HG03175 (cell line): ENCODE data around the gene CACNA2D1.
"Not testable (repeated sequence)": the region's sequence is repeated elsewhere in the genome, so short reads cannot be mapped to it uniquely, and the experiment has no call there.

Source experiments
- ATAC-seq: cut with Tn5 transposase; IDR thresholded peaks from one replicate; pipeline ENCODE4 v1.9.1; 2021; ENCODE audit warnings: mild to moderate bottlenecking, moderate library complexity; ENCODE audit not compliant: unreplicated experiment

Gene CACNA2D1

GRCh38 chr7:82434275-82435022 lies 9.1 kb downstream of the CACNA2D1 start:
- no peak for ATAC-seq

- no peak for ATAC-seq
These were observed 10.1 kb downstream of the CACNA2D1 start for GRCh38 chr7:82433507-82433906.

DNA sequence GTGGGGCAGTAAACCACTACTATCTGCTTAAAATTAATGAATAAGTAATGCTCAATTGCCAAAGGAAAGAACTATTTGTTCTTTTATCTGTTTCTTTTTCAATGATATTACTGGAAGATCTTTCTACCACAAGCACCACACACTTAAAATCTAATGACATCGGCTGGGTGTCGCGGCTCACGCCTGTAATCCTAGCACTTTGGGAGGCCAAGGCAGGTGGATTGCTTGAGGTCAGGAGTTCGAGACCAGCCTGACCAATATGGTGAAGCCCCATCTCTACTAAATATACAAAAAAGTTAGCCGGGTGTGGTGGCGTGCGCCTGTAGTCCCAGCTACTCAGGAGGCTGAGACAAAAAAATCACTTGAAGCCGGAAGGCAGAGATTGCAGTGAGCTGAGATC lies 10.8 kb downstream of the CACNA2D1 start:
- ATAC-seq = not testable (repeated sequence)

GRCh38 chr7:82430500-82431465 lies 12.8 kb downstream of the CACNA2D1 start:
- ATAC-seq = no peak

DNA sequence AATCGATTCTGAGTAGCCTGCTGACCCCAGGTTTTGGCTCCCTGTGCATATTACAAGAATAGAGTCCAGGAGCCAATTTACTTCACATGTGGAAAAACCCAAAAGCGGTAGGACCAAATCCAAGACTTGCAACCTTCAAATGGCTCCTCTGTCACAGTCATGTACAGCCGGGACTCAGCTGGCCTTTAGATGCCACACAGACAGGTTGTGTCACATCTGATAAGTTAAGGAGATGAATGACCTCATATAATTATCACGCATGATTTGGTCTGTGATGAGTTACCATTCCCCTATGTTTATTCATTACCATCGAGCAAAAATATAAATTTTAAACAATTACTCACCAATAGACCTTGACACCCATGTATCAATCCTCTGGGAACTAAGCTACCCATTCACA lies 14.2 kb downstream of the CACNA2D1 start:
- ATAC-seq = no peak

- no peak for ATAC-seq
These were observed 15.2 kb downstream of the CACNA2D1 start for GRCh38 chr7:82428186-82428961.

- ATAC-seq = no peak
These were observed 20.1 kb downstream of the CACNA2D1 start for GRCh38 chr7:82423446-82423845.

DNA sequence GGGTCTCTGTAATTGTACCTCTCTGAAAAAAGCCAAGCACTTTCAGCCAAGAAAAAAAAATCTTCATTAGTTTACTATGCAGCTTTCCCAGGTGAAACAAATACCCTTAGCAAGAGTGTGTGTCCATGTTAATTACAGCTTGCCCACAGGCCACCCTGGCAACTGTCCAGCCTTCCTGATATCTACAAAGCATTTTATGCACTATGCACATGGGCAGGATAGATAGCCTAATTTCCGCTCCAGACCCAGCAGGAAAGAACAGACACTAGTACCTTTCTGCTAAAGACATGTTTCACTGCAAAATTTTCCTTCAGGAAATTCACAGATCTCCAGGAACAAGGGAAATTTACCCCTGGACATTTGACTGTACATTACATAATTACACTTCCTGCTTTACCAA lies 24.4 kb downstream of the CACNA2D1 start:
- ATAC-seq = no peak

- no peak for ATAC-seq
These were observed 25.7 kb downstream of the CACNA2D1 start for GRCh38 chr7:82417898-82418297.

GRCh38 chr7:82416402-82416801 lies 27.2 kb downstream of the CACNA2D1 start:
- no peak for ATAC-seq

GRCh38 chr7:82414389-82414788 lies 29.2 kb downstream of the CACNA2D1 start:
- no peak for ATAC-seq

- ATAC-seq = no peak
These were observed 30.3 kb downstream of the CACNA2D1 start for GRCh38 chr7:82413237-82413636.

DNA sequence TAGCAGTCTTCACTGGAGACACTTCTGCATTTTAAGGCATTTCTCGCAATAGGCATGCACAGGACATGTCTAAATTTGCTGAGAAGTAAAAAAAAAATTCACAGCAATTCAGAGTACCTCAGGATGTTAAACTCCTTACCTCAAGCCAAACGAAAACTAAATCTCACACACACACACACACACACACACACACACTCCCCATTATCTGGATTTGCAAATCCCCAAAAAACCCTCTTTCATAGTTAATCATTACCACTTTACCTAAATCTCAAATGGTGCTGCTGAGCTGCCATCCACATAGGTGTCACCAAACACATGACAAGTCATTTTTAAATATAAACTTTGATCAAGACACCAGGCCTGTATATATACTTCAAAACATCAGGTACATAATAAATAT lies 31.8 kb downstream of the CACNA2D1 start:
- no peak for ATAC-seq

DNA sequence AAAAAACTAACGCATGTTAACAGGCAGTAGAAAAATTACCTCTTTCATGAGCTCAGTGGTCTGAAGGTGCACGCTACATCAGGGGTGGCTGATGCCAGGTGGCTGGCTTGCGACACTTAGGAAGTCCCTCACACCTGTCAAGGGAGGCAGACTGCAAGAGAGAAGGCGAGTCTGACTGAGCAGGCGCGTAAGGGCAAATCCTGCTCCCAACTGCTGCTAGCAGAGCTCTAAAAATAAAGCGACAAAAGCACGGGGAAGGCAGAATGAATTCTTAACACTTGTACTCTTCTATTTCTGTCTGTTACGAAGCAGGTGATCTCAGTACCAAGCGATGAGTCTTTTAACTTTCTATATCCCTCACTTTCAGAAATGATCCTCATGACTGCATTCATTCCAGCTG lies 33.1 kb downstream of the CACNA2D1 start:
- no peak for ATAC-seq

DNA sequence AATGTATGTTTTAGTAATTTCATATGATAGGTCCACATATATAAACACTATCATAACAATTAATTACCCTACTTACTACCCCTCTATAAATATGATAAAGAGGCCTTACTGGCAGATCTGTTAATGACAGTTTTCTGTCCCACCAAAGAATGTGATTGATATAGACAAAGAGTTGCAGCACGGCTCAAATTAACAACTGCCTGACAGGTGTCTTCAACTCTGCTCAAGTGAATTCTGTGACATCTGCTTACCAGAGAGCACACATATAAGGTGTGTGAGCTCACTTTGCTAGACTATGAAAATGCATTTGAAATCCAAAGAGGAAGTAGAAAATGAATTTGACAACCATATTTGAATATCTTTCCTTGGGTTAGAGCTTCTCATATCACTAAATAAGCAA lies 36.6 kb downstream of the CACNA2D1 start:
- ATAC-seq = no peak

GRCh38 chr7:82405301-82405700 lies 38.3 kb downstream of the CACNA2D1 start:
- ATAC-seq = no peak

DNA sequence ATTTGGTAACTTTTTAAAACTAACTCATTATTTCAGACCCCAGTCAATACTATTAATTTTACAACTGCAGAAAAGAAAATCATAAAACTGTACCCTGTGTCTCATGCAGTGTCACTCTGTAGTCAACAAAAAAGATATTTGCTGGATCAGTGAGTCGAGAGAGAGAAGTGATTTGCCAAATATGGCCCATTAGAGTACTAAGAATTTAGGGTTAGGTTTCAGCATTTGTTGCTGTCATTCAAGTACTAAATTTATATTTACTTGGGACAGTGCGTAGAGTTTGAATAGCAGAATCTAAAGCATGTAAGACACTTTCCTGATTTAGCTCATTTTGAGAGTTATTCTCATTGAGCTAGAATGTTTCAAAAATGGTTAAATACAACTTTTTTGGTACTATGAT lies 38.9 kb downstream of the CACNA2D1 start:
- no peak for ATAC-seq

GRCh38 chr7:82404094-82404493 lies 39.5 kb downstream of the CACNA2D1 start:
- no peak for ATAC-seq

- no peak for ATAC-seq
These were observed 45.6 kb downstream of the CACNA2D1 start for GRCh38 chr7:82397879-82398524.

GRCh38 chr7:82396343-82396742 lies 47.2 kb downstream of the CACNA2D1 start:
- no peak for ATAC-seq

DNA sequence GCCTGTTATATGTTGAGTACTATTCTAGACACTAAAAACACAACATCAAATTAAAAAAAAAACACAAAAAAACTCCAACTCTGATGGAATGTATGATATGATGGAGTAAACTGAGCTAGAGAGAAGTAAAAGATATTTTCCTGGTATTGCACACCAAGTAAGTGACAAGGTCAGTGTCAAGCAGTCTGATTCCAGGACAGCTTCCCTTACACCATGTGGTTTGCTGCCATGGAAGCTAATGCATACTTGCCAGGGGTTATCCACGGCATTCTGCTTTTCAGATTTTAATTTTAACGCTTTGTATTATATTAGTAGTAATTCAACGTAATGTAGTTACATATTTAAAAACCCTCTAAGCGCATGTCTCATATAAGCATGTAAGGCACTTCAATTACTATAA lies 48.4 kb downstream of the CACNA2D1 start:
- no peak for ATAC-seq
